ENCODE data around the gene FALEC.
A peak's percentile ranks its signal among the peaks of the same experiment; 100 is the strongest.

Gene FALEC

DNA sequence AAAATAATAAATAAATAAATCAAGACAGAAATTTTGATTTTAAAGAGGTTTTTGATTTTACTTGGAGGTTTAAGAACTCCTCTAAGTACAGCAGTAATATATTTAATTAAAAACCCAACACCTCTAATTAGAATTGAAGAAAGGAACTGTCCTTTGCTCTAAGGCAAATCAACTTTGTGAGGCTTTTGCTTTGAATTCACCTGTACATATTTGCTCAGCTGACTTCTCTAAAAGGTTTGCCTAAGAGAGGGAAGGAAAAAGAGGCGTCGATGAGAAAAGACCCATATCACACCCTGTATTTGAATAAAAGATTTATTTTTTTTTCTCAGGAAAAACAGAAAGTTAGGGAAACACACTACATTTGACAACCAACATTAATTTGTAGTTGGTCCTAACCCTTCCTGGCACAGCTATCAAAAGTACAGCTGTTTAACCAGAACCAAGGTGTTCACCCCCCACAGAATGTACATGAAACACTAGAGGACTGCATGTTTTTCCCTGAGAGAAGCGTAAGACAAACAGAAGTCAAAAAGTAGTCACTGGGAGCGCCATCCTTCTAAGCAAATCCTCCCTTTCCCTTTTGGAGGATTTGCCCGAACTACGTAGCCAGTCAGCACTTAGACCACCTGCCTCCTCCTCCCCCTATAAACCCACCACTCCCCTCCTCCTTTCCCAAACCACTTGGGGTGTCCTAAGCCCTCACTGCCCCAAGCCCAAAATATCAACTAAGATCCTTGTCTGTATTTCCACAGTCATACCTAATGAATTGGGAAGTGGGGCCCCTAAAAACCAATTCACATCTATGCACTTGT lies 58.9 kb downstream of the FALEC start:
- peak overlapping the region; percentile 91 for H3K27ac ChIP-seq (ENCODE audit: low read depth, low read length)
- TF ChIP-seq, protein P1, sequence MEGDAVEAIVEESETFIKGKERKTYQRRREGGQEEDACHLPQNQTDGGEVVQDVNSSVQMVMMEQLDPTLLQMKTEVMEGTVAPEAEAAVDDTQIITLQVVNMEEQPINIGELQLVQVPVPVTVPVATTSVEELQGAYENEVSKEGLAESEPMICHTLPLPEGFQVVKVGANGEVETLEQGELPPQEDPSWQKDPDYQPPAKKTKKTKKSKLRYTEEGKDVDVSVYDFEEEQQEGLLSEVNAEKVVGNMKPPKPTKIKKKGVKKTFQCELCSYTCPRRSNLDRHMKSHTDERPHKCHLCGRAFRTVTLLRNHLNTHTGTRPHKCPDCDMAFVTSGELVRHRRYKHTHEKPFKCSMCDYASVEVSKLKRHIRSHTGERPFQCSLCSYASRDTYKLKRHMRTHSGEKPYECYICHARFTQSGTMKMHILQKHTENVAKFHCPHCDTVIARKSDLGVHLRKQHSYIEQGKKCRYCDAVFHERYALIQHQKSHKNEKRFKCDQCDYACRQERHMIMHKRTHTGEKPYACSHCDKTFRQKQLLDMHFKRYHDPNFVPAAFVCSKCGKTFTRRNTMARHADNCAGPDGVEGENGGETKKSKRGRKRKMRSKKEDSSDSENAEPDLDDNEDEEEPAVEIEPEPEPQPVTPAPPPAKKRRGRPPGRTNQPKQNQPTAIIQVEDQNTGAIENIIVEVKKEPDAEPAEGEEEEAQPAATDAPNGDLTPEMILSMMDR (IDR thresholded peaks at IDR 0.05; ENCODE audit: insufficient read depth, low read length, poor library complexity, severe bottlenecking) = no peak
- TF ChIP-seq EZH2phosphoT487 (conservative IDR thresholded peaks at IDR 0.05; ENCODE audit: low read length) = no peak
- peak overlapping the region; percentile 96 for H3K4me3 ChIP-seq (ENCODE audit: insufficient read depth, low read length, poor library complexity, severe bottlenecking)
- no peaks in the 10 kb centered on the region for H3K27me3 ChIP-seq (ENCODE audit: low read length)
- H3K9ac ChIP-seq (ENCODE audit: low read length) = peak overlapping the region; percentile 99
- peaks cover 52% of the 10 kb centered on the region for H4K20me1 ChIP-seq (ENCODE audit: low read depth, low read length)
- H3K4me2 ChIP-seq (ENCODE audit: low read depth, low read length, poor library complexity, severe bottlenecking) = peak overlapping the region; percentile 81
- H3K9me2 ChIP-seq (replicated peaks; ENCODE audit: insufficient read depth, low read length) = no peaks in the 10 kb centered on the region
- H3K79me2 ChIP-seq (ENCODE audit: insufficient read depth, low read length) = peaks cover 71% of the 10 kb centered on the region
- peaks cover 60% of the 10 kb centered on the region for H3K36me3 ChIP-seq (ENCODE audit: low read length)
- no peak overlapping the region for H2AFZ ChIP-seq (ENCODE audit: low read depth, low read length, severe bottlenecking)
- H3K9me3 ChIP-seq (ENCODE audit: insufficient read depth, low read length) = no peaks in the 10 kb centered on the region
- H3F3A ChIP-seq (ENCODE audit: insufficient read depth) = peaks cover 83% of the 10 kb centered on the region

DNA sequence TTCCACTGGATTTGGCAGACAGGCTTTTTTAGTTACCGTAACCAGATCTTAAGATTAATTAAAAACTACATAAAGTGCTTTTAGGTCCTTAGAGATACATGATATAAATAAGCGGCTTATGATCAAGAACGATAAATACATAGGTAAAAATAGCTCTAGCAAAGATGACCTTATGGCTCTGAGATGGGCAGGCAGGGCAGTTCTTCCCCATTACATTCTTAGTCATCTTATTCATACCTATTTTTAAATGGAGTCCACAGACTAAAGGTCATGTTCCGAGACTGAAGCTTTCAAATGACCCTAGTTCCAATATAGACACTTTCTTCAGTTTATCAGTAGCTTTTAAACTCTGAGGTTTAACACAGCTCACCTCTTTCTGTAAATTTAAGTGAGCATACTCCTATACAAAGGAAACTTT lies 59.5 kb downstream of the FALEC start:
- peaks cover 52% of the 10 kb centered on the region for H4K20me1 ChIP-seq (ENCODE audit: low read depth, low read length)
- TF ChIP-seq, protein P1 (IDR thresholded peaks at IDR 0.05; ENCODE audit: insufficient read depth, low read length, poor library complexity, severe bottlenecking) = no peak
- no peak for TF ChIP-seq EZH2phosphoT487 (conservative IDR thresholded peaks at IDR 0.05; ENCODE audit: low read length)
- H3K9me2 ChIP-seq (replicated peaks; ENCODE audit: insufficient read depth, low read length) = no peaks in the 10 kb centered on the region
- peak overlapping the region; percentile 96 for H3K4me3 ChIP-seq (ENCODE audit: insufficient read depth, low read length, poor library complexity, severe bottlenecking)
- H3K36me3 ChIP-seq (ENCODE audit: low read length) = peaks cover 60% of the 10 kb centered on the region
- H2AFZ ChIP-seq (ENCODE audit: low read depth, low read length, severe bottlenecking) = no peak overlapping the region
- no peaks in the 10 kb centered on the region for H3K27me3 ChIP-seq (ENCODE audit: low read length)
- peaks cover 77% of the 10 kb centered on the region for H3F3A ChIP-seq (ENCODE audit: insufficient read depth)
- H3K4me2 ChIP-seq (ENCODE audit: low read depth, low read length, poor library complexity, severe bottlenecking) = peak overlapping the region; percentile 81
- H3K27ac ChIP-seq (ENCODE audit: low read depth, low read length) = peak overlapping the region; percentile 91
- no peaks in the 10 kb centered on the region for H3K9me3 ChIP-seq (ENCODE audit: insufficient read depth, low read length)
- H3K79me2 ChIP-seq (ENCODE audit: insufficient read depth, low read length) = peaks cover 76% of the 10 kb centered on the region
- peak overlapping the region; percentile 99 for H3K9ac ChIP-seq (ENCODE audit: low read length)

DNA sequence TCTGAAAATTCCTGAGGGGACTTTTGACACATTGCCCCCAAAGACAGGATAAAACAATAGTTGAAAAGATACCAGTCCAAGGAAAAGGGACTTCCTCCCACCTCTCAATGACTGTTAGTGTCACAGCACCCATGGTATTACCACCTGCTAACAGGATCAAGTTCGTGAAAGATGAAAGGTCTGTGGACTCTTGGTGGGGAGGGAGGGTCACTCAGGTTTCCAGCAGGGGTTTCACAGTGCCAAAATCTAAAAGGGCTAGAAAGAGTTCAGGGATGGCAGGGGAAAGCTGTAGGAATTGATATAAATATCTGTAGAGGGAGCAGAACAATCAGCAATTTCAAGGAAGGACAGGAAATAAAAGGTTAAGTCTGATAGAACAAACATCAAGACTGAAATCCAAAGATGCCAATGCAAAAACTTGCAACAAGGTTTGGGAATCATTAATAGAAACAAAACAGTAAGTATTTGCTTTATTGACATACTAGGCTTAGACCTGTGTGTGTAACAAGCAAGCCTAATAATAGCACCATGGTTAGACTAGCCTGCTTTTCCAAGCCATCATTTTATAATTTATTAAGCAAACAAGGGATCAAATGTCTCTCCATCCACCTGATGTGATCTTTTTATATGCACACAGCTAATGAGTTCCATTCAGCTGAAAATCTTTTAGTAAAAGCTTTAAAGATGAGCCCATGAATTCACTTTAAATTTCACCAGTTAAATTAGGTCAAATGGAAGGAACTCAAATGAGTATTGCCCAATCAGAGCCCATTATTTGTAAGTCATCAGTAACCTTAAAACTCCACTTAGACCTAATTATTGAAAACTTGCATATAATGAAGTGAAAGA lies 60.2 kb downstream of the FALEC start:
- H3K9ac ChIP-seq (ENCODE audit: low read length) = peak overlapping the region; percentile 99
- peaks cover 80% of the 10 kb centered on the region for H3K79me2 ChIP-seq (ENCODE audit: insufficient read depth, low read length)
- H3K4me2 ChIP-seq (ENCODE audit: low read depth, low read length, poor library complexity, severe bottlenecking) = peak overlapping the region; percentile 81
- peaks cover 52% of the 10 kb centered on the region for H4K20me1 ChIP-seq (ENCODE audit: low read depth, low read length)
- peak overlapping the region; percentile 91 for H3K27ac ChIP-seq (ENCODE audit: low read depth, low read length)
- no peak for TF ChIP-seq EZH2phosphoT487 (conservative IDR thresholded peaks at IDR 0.05; ENCODE audit: low read length)
- TF ChIP-seq, protein P1 (IDR thresholded peaks at IDR 0.05; ENCODE audit: insufficient read depth, low read length, poor library complexity, severe bottlenecking) = no peak
- H2AFZ ChIP-seq (ENCODE audit: low read depth, low read length, severe bottlenecking) = no peak overlapping the region
- H3K27me3 ChIP-seq (ENCODE audit: low read length) = no peaks in the 10 kb centered on the region
- no peaks in the 10 kb centered on the region for H3K9me2 ChIP-seq (replicated peaks; ENCODE audit: insufficient read depth, low read length)
- no peaks in the 10 kb centered on the region for H3K9me3 ChIP-seq (ENCODE audit: insufficient read depth, low read length)
- peaks cover 60% of the 10 kb centered on the region for H3K36me3 ChIP-seq (ENCODE audit: low read length)
- peak overlapping the region; percentile 96 for H3K4me3 ChIP-seq (ENCODE audit: insufficient read depth, low read length, poor library complexity, severe bottlenecking)
- peaks cover 73% of the 10 kb centered on the region for H3F3A ChIP-seq (ENCODE audit: insufficient read depth)
